ENCODE data around the gene SLX4IP. TPM values are rescaled to one million over a fixed set of nuclear protein-coding genes. Genes with fewer than 3 reads are reported as not detected.
A peak's percentile ranks its signal among the peaks of the same experiment; 100 is the strongest.

The SLX4IP gene
- polyA plus RNA-seq, 4 donors: 1.6 to 7.1 (median 2.5) TPM

DNA sequence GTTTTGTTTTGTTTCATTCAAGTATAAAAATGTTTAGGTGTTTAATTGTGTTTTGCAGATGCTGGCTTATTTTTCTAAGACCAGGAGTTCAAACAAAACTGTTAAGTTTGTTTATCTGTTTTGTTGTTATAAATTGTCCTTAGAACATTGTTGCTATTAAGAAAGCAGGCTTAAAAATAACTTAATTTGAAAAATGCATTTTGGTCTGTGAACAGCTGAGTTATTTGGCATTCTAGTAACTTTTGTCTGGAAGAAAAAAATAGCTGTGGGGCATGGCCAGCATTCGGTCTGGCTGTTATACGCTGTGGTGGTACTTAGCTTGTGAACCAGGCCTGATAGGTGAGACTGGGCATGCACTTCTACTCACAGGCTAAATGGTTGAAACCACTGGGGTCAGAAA lies 37.8 kb downstream of the SLX4IP start:
- Histone ChIP-seq H3K4me3 (ENCODE audit: low read depth in 1 of 3, low read length in 3 of 3) (no peak overlapping the region), H3K4me1 (ENCODE audit: control insufficient read depth in 3 of 3, insufficient read depth in 2 of 3, low read depth in 1 of 3, low read length in 2 of 3) (no peaks in the 10 kb centered on the region), H3K9me3 (ENCODE audit: control insufficient read depth in 2 of 2, insufficient read depth in 1 of 2, low read depth in 1 of 2, low read length in 1 of 2) (peaks cover 0 to 6% of the 10 kb centered on the region in 2 donors), H3K27me3 (ENCODE audit: control insufficient read depth in 3 of 3, insufficient read depth in 3 of 3, low read length in 3 of 3) (no peaks in the 10 kb centered on the region), H3K27ac (ENCODE audit: low read depth in 1 of 3, low read length in 2 of 3) (no peak overlapping the region), H3K36me3 (ENCODE audit: control insufficient read depth in 3 of 3, insufficient read depth in 2 of 3, low read depth in 1 of 3, low read length in 3 of 3) (peaks cover 0 to 4% (median 3%) of the 10 kb centered on the region in 3 donors)
- FAIRE-seq (no peak), DNase-seq (no peak)
- WGBS, 3 donors: 85 to 94% (median 93%) methylated on average over 2 of the region's 2 CpGs

DNA sequence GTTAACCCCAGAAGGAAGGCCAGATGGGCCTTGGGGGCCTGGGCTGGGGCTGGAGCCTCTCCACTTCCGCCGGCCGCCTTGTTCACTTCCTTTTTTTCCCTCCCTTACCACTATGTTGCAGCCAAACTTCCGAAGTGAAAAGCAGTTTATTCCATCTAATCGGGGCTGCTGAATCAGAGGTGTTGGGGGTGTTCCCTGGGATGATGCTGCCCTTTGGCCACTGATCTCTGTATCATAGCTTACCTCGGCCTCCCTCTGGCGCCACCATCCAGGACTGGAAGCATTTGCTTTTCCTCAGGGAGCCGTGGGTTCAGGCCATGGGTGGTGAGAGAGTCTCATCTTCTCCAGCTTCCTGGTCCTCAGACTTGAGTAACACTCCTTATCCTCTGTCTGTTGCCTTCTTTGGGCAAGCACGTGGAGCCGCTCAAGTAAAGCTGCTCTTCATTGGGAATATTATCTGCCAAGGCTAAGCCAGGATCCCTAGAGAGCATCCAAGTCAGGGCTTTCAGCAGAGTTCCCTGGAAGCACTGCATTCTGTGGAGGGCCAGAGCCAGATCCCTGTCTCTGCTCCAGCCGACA lies 39.6 kb downstream of the SLX4IP start:
- Histone ChIP-seq H3K27ac (ENCODE audit: low read depth in 1 of 3, low read length in 2 of 3) (peak overlapping the region in 1 of 3 donors; percentile 5), H3K4me3 (ENCODE audit: low read depth in 1 of 3, low read length in 3 of 3) (no peak overlapping the region), H3K36me3 (ENCODE audit: control insufficient read depth in 3 of 3, insufficient read depth in 2 of 3, low read depth in 1 of 3, low read length in 3 of 3) (peaks cover 0 to 4% (median 3%) of the 10 kb centered on the region in 3 donors), H3K4me1 (ENCODE audit: control insufficient read depth in 3 of 3, insufficient read depth in 2 of 3, low read depth in 1 of 3, low read length in 2 of 3) (no peaks in the 10 kb centered on the region), H3K9me3 (ENCODE audit: control insufficient read depth in 2 of 2, insufficient read depth in 1 of 2, low read depth in 1 of 2, low read length in 1 of 2) (peaks cover 0 to 6% of the 10 kb centered on the region in 2 donors), H3K27me3 (ENCODE audit: control insufficient read depth in 3 of 3, insufficient read depth in 3 of 3, low read length in 3 of 3) (no peaks in the 10 kb centered on the region)
- WGBS, 3 donors: 69 to 85% (median 78%) methylated on average over 11 of the region's 11 CpGs
- FAIRE-seq (no peak), DNase-seq (no peak)

DNA sequence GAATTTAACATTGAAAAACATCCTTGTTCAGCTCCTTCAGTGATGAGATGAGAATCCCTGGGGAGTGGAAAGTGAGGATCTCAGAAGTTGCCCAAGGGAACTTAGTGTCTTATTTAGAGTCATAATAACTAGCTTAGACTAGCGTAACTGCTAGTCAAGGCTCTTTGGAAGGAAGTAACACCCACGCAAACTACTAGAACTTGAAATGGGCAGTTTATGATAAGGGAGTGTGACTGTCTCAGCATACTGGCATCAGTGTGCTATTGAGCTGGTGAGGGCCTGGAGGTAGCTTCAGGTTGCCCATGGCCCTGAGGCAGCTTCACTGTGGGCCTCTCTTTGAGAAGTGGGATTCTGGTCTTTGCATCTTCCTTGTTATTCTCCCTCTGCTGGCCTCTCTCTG lies 40.1 kb downstream of the SLX4IP start:
- DNase-seq (no peak), FAIRE-seq (no peak)
- Histone ChIP-seq H3K4me1 (ENCODE audit: control insufficient read depth in 3 of 3, insufficient read depth in 2 of 3, low read depth in 1 of 3, low read length in 2 of 3) (no peaks in the 10 kb centered on the region), H3K27ac (ENCODE audit: low read depth in 1 of 3, low read length in 2 of 3) (peak overlapping the region in 1 of 3 donors; percentile 34), H3K9me3 (ENCODE audit: control insufficient read depth in 2 of 2, insufficient read depth in 1 of 2, low read depth in 1 of 2, low read length in 1 of 2) (peaks cover 0 to 6% of the 10 kb centered on the region in 2 donors), H3K4me3 (ENCODE audit: low read depth in 1 of 3, low read length in 3 of 3) (no peak overlapping the region), H3K36me3 (ENCODE audit: control insufficient read depth in 3 of 3, insufficient read depth in 2 of 3, low read depth in 1 of 3, low read length in 3 of 3) (peaks cover 0 to 3% (median 2%) of the 10 kb centered on the region in 3 donors), H3K27me3 (ENCODE audit: control insufficient read depth in 3 of 3, insufficient read depth in 3 of 3, low read length in 3 of 3) (no peaks in the 10 kb centered on the region)
- WGBS, 3 donors: 91 to 96% (median 92%) methylated on average over 2 of the region's 2 CpGs

DNA sequence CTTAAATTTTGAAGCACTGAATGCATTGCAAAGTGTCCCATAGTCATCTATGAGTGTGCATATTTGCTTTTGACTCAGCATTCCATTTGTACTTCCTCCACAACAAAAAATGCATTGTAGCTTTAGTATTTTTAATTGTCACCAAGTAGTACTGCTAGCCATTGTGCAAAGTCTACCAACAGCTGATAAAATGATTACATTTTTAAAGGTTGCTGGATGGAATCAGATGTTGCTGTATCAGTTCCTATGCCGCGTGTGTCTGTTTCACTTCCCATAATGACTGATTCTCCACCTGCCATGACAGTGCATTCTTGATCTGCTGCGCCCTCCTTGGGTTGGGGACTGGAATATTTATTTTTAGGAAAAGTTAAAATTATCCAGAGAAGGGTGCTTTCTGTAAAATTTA lies 41.2 kb downstream of the SLX4IP start:
- H3K27ac ChIP-seq (ENCODE audit: low read depth in 1 of 3, low read length in 2 of 3): no peak overlapping the region
- H3K9me3 ChIP-seq (ENCODE audit: control insufficient read depth in 2 of 2, insufficient read depth in 1 of 2, low read depth in 1 of 2, low read length in 1 of 2): peaks cover 0 to 6% of the 10 kb centered on the region in 2 donors
- no peaks in the 10 kb centered on the region for H3K27me3 ChIP-seq (ENCODE audit: control insufficient read depth in 3 of 3, insufficient read depth in 3 of 3, low read length in 3 of 3)
- peaks cover 0 to 3% (median 2%) of the 10 kb centered on the region in 3 donors for H3K36me3 ChIP-seq (ENCODE audit: control insufficient read depth in 3 of 3, insufficient read depth in 2 of 3, low read depth in 1 of 3, low read length in 3 of 3)
- DNase-seq (peak in 1 of 2 donors; percentile 6), FAIRE-seq (no peak)
- H3K4me1 ChIP-seq (ENCODE audit: control insufficient read depth in 3 of 3, insufficient read depth in 2 of 3, low read depth in 1 of 3, low read length in 2 of 3): no peaks in the 10 kb centered on the region
- 54 to 59% (median 59%) methylated on average over 3 of the region's 3 CpGs for WGBS, 3 donors
- no peak overlapping the region for H3K4me3 ChIP-seq (ENCODE audit: low read depth in 1 of 3, low read length in 3 of 3)

DNA sequence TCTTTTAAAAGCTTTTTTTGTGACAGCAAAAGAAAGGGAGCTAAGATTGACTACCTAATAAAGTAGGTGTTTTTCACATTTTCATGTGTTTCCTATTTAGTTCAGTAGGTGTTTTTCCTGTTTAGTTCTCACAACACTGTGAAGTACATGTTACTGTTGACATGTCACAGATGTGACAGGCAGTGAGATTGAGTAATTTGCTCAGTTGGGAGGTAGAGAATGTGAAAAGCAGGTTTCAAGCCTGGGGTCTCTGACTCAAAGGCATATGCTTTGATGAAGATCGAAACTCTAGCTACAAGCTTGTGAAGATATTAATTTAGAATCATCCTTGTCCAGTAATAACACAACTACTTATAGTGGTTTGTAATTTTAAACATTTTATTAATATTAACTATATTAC lies 43.1 kb downstream of the SLX4IP start:
- Histone ChIP-seq H3K4me3 (ENCODE audit: low read depth in 1 of 3, low read length in 3 of 3) (no peak overlapping the region), H3K27ac (ENCODE audit: low read depth in 1 of 3, low read length in 2 of 3) (no peak overlapping the region), H3K36me3 (ENCODE audit: control insufficient read depth in 3 of 3, insufficient read depth in 2 of 3, low read depth in 1 of 3, low read length in 3 of 3) (peaks cover 0 to 2% (median 0%) of the 10 kb centered on the region in 3 donors), H3K27me3 (ENCODE audit: control insufficient read depth in 3 of 3, insufficient read depth in 3 of 3, low read length in 3 of 3) (no peaks in the 10 kb centered on the region), H3K9me3 (ENCODE audit: control insufficient read depth in 2 of 2, insufficient read depth in 1 of 2, low read depth in 1 of 2, low read length in 1 of 2) (no peaks in the 10 kb centered on the region), H3K4me1 (ENCODE audit: control insufficient read depth in 3 of 3, insufficient read depth in 2 of 3, low read depth in 1 of 3, low read length in 2 of 3) (no peaks in the 10 kb centered on the region)
- WGBS, 3 donors: 84 to 92% (median 84%) methylated on average over 1 of the region's 1 CpG
- FAIRE-seq (no peak), DNase-seq (no peak)

DNA sequence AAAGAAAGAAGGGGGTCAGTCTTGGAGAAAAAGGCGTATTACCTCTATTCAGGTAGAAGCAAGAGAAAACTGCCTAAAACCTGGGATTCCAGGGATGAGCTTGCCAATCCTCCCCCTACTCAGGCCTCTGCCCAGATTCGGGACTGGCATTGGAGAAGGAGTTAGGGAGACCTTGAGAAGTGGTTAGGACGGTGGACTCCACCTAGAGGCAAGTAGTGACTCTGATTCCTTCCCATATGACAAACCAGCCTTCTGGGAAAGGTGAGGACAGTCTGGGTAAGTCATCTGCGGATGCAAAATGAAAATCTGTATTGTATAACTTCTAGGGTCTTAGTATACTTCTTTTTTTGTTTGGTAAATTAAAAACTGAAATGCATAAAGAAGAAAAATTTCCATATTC lies 43.8 kb downstream of the SLX4IP start:
- FAIRE-seq: no peak
- no peak overlapping the region for H3K4me3 ChIP-seq (ENCODE audit: low read depth in 1 of 3, low read length in 3 of 3)
- no peaks in the 10 kb centered on the region for H3K4me1 ChIP-seq (ENCODE audit: control insufficient read depth in 3 of 3, insufficient read depth in 2 of 3, low read depth in 1 of 3, low read length in 2 of 3)
- DNase-seq: no peak
- H3K27me3 ChIP-seq (ENCODE audit: control insufficient read depth in 3 of 3, insufficient read depth in 3 of 3, low read length in 3 of 3): no peaks in the 10 kb centered on the region
- 91 to 94% (median 92%) methylated on average over 4 of the region's 4 CpGs for WGBS, 3 donors
- H3K9me3 ChIP-seq (ENCODE audit: control insufficient read depth in 2 of 2, insufficient read depth in 1 of 2, low read depth in 1 of 2, low read length in 1 of 2): no peaks in the 10 kb centered on the region
- H3K27ac ChIP-seq (ENCODE audit: low read depth in 1 of 3, low read length in 2 of 3): no peak overlapping the region
- H3K36me3 ChIP-seq (ENCODE audit: control insufficient read depth in 3 of 3, insufficient read depth in 2 of 3, low read depth in 1 of 3, low read length in 3 of 3): peaks cover 0 to 2% (median 0%) of the 10 kb centered on the region in 3 donors

DNA sequence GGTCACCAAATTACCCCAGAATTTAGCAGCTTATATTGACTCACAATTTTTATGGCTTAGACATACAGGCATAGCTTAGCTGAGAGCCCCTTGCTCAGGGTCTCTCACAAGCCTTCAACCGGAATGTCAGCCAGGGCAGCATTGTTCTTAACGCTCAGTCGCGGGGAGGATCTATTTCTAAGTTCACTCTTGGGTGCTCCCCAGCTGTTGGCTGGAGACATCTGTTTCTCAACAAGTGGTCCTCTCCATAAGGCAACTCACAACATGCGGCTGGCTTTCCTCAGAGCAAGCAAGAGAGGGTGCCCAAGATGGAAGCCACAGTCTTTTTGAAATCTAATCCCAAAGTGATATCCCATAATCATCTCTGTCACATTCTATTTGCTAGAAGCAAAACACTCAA lies 46.6 kb downstream of the SLX4IP start:
- Histone ChIP-seq H3K36me3 (ENCODE audit: control insufficient read depth in 3 of 3, insufficient read depth in 2 of 3, low read depth in 1 of 3, low read length in 3 of 3) (no peaks in the 10 kb centered on the region), H3K9me3 (ENCODE audit: control insufficient read depth in 2 of 2, insufficient read depth in 1 of 2, low read depth in 1 of 2, low read length in 1 of 2) (no peaks in the 10 kb centered on the region), H3K27ac (ENCODE audit: low read depth in 1 of 3, low read length in 2 of 3) (no peak overlapping the region), H3K27me3 (ENCODE audit: control insufficient read depth in 3 of 3, insufficient read depth in 3 of 3, low read length in 3 of 3) (no peaks in the 10 kb centered on the region), H3K4me1 (ENCODE audit: control insufficient read depth in 3 of 3, insufficient read depth in 2 of 3, low read depth in 1 of 3, low read length in 2 of 3) (no peaks in the 10 kb centered on the region), H3K4me3 (ENCODE audit: low read depth in 1 of 3, low read length in 3 of 3) (no peak overlapping the region)
- no peak for FAIRE-seq
- WGBS, 3 donors: 80 to 87% (median 83%) methylated on average over 5 of the region's 5 CpGs
- no peak for DNase-seq

DNA sequence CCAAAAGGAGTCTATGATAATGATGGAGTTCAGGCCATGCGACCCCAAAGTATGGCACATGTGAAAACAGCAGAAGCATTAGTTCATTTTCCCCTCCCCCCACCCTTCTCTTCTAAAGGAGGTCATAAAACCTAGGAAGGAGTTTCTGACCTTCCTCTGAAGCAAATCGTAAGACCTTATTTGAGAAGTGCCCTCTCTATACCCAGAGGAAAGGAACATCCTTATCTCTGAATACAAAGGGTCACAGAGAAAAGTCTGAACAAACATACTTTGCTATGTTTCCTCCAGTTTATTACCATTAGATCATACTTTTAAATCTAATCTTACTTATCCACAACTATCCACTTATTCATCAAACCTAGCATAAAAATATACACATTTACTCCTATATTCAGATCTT lies 48.6 kb downstream of the SLX4IP start:
- WGBS, 3 donors: 82 to 88% (median 82%) methylated on average over 2 of the region's 2 CpGs
- no peak overlapping the region for H3K27ac ChIP-seq (ENCODE audit: low read depth in 1 of 3, low read length in 2 of 3)
- FAIRE-seq (no peak), DNase-seq (no peak)
- H3K4me1 ChIP-seq (ENCODE audit: control insufficient read depth in 3 of 3, insufficient read depth in 2 of 3, low read depth in 1 of 3, low read length in 2 of 3): peaks cover 0 to 2% (median 0%) of the 10 kb centered on the region in 3 donors
- no peaks in the 10 kb centered on the region for H3K9me3 ChIP-seq (ENCODE audit: control insufficient read depth in 2 of 2, insufficient read depth in 1 of 2, low read depth in 1 of 2, low read length in 1 of 2)
- H3K27me3 ChIP-seq (ENCODE audit: control insufficient read depth in 3 of 3, insufficient read depth in 3 of 3, low read length in 3 of 3): no peaks in the 10 kb centered on the region
- no peak overlapping the region for H3K4me3 ChIP-seq (ENCODE audit: low read depth in 1 of 3, low read length in 3 of 3)
- no peaks in the 10 kb centered on the region for H3K36me3 ChIP-seq (ENCODE audit: control insufficient read depth in 3 of 3, insufficient read depth in 2 of 3, low read depth in 1 of 3, low read length in 3 of 3)

All from small intestine (tissue), 7 donors.